Stimulated activated CD8-positive, alpha-beta memory T cell treated with anti-CD3 and anti-CD28 coated beads, Interleukin-7, amount 100 ng/mL, for 4 hours (primary cell): ENCODE data around the gene EEFSEC.

Experiments
- DNase-seq, 2 donors: peaks; one replicate each; pipeline ENCODE4 v3.0.0-alpha.2; 2020; ENCODE audit warnings: low read depth in 2 of 2

The EEFSEC gene

DNA sequence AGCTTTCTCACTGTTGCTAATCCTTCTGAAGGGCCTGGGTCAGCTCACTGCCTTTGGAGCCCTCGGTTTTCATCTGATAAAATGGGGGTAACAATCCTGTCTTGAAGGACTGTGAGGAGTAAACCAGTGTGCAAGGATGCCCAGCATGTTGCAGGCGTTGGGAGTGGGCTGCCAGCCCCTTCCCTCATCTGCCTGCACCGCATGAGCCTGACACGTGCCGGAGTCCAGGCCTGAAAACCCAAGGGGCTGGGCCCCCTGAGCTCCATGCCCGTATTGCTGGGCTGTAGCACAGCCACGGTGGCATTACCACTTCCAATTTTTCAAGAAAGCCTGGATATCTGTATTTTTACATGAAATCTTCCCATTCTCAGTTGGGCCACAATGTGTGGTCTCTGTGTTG is 215.3 kb downstream of the EEFSEC start:
- DNase-seq = no peak

DNA sequence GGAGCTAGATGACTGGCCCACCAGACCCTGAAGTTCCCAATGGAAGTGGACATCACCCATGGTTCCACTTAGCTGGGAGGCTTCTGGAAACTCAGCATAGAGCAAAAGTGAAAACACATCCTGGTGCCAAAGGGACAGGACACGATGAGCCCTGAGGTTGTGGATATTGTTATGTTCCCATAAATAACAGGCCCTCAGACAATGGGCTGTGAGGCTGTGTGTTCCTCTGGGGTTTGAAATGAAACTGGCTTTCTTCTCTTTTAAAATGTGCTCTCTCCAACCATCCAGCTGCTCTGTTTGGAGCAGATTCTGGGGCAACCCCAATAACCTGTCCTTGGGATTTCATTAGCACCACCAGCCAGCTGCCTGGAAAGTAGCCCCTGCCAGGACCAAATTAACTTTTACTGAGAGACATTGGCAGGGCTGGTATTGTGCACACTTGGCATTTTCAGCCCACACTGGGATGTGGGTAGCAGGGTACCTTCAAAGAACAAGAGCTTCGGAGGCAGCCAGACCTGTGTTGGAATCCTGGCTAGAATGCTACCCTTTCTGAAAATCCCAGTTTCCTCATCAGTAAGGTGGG is 215.9 kb downstream of the EEFSEC start:
- no peak for DNase-seq

DNA sequence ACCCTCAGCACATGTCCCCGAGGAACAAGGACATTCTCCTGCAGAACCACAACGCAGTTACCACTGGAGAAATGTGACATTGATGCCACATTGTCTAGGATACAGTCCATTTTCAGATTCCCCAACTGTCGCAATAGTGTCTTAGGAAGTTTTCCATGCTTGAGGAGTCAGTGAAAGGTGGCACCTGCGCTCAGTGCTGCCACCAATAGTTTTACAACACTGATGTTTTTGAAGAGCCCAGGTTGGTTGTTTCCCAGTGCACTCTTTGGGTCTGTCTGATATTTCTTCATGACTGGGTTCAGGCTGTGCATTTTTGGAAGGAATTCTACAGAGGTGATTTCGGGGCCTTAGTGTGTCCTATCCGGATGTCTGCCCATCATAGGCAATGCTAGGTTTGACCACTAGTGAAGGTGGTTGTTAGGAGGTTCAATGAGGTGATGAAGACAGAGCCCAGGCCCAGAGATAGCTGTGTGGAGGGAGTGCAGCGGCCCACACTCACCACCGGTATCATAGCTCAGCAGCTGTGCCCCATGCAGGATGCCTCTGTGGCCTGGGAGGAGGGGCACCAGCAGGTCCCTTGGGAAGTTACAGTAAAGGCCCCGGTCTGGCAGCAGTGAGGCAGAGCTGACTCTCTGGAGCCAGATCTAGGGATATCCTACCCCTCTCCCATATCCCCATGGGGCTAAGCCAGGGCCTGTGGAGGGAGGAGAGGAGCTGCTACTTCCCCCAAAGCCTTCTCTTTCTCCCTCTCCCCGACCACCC is 216.8 kb downstream of the EEFSEC start:
- DNase-seq = no peak

DNA sequence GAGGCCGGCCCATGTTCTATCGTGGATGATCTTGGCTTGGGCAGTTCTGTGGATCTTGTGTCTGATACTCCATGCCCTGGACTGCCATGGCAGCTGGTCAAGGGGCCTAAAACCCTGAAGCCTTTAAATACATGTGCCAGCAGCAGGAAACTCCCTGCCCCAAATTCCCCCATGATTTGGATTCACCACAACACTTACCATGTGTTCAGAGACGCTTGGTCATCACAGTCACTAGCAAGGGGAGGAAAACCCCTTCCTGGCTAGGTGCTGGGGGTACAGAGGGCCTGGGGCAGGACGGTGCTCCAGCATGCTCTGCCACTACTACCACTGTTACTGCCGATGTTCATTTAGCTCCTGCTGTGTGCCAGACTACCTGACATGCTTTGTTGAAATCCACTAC is 219.0 kb downstream of the EEFSEC start:
- no peak for DNase-seq

DNA sequence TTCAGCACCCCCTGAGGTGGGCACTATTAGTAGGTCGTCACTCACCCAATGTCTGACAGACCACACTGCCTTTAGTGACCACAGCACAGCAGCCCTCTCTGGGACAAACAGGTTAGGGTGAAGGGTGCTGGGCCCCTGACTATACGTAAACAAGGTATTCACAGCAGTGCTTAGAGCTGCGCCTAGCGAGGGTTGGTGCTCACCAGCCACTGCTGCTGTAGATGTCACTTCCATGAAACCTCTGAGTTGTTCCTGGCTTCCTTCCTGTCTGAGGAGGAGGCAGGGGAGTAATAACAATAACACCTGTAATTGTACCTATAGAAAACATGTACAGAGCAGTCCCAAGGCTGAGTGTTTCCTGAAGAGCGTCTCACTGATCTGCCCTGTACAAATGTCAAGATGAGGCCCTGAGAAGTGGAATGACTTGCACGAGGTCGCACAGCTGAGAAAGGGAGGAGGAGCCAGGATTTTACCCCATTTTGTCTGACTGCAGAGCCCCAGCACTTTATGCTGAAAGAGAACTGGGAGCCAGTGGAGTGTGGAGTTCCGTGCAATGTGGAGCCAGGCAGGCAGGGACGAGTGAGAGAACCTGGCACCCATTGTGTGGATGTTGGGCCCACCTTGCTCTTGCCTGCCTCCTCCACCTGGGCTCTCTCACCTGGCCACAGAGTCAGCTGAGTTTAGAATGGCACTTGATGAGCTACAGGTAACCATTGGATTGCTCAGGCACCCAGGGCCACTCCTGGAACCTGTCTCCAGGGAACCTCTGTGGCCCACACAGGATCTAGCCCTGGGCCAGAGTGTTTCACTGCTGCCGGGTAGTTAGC is 219.6 kb downstream of the EEFSEC start:
- no peak for DNase-seq

DNA sequence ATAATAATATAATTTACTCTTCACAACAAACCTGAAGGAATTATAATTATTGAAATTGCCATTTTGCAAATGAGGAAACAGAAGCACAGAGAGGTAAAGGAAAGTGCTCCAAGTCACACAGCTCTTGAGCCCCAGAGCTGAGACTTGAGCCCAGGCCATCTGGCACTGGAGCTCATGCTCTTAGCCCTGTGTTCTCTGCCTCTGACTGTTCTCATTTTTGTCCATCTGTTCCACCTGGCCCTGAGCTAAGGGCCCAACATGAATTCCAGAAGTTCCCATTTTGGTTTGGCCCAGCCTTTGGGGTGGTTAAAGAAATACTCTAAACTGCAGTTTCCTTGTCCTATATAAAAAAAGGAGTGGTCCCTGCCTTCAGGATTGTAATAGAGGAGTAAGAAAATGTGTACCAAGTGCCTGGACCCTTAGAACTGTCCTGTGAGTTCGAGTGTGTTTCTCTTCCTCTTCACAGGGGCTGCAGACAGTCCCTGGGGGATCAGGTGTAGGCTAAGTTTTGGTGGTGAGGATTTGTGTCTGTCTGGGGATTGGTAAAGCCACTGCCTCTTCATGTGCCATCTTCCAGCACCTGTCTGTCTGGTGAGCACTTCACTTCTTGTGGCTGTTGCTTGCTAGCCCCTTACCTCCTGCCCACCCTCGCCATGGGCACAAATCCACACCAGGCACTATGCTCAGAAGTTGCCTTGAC is 221.6 kb downstream of the EEFSEC start:
- no peak for DNase-seq

DNA sequence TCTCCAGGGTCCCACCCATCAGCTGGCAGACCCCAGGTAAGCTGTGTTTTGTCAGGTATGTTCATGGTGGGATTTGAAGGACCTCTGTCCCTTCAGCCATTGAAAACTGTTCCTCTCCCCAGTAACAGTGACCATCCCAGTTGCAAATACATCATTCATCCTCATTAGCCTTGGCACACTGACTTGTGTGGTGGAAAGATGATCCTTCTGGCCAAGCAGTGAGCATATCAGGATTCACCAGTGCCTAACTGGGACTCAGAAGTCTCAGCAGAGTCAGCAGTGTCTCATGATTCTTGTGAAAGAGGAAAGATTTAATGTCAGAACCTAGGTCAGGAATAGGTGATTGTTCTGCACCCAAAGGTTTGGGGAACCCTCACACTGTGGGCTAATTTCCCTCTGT is 223.2 kb downstream of the EEFSEC start:
- no peak for DNase-seq

DNA sequence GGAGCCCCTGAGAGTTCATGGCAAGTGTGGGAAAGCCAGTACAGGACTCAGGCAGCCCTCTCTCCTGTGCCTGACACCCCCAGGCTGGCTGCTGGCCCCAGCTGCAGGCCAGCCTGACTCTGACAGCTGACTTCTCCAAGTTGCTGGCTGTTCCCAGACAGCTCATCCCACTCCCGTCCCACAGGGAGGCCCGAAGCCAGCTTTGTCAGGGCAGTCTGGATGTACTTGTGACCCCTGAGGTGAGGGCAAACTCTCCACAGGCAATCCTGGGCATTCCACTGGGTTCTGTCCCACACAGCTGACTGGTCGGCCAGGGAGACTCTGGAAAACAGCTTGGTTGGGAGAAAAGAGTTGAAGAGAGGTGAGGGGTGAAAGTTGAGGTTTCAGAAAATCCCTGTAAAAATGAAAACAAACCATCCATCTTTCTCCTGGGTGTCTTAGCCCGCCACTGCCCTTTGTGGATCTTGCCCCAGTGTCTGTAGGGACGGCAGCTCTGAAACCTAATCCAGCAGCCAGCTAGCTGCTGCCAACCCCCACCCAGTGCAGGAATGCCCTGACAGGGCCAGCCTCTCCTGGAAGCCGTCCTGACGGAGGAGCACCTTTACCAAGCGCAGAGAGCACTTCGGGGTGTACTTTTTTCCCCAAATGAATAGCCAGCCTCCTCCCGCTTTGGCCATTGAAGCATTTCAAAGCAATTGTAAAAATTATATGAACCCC is 225.5 kb downstream of the EEFSEC start:
- no peak for DNase-seq

DNA sequence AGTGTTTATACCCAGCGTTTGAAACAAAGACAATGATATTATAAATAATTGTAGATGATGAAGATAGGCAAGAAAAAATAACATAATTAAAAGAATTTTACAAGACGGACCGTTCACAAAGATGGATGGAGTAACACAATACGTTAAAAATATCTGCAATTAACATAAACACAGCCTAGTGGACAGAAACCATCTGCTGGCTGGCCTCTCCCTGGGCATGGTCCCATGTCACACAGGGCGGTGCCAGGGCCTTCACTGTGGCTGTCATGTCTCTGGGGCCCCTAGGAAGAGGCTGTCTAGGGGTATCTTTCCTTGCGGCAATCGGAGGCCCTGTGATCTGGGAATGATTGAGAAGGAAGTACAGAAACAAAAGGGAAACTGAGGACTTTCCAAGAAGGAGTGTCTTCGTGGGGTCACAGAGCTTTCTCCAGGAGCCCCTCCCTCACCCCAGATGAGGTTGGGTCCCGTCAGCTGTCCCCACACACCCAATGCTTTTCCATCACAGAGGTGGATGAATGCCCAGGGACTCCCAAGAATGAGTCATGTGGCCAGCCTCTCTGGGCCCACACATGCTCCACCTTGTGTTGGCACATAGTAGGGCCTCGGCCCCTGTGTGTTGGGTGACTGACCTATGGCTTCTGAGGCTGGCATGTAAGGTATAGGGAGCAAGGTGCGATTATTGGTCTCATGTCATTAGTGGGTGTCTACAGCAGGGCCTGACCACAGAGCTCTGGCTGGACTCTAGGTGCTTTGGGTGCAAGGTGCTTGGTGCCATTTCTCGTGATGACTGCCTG is 226.3 kb downstream of the EEFSEC start:
- DNase-seq = no peak

DNA sequence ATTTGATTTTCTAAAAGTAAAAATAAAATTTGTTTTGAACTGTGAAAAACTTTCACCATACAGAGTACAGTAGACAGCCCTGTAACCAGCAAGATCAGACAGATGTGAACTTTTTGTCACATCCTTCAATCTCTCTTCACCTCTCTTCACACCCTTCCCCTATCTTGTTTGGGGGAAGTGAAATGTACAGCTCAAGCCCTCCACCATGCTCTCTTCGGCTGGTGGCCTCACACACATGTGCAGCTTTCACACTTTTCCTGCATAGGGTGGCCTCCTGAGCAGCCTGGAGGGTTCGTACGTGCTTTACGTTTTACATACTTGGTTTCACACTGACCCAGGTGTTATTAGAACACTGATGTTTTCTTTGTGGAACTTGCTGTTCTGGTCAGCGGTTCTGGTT is 227.0 kb downstream of the EEFSEC start:
- no peak for DNase-seq

DNA sequence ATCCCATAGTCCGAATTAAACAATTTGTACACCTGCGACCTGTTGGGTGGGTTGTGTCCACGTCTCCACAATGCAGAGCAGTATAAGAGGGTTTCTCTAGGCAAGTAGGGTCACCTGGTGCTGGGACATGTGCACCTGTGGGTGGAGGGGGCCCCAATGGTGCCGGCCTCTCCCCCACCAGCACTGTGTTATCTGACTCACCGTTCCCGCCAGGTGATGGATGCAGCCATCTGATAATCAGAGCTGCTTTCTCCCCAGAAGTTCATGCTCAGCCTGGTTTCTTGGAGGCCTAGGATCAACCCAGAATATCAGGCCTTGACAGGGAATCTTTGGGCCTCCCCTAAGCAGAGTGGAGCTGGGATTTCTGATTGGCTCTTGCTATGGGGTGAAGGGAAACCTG is 227.4 kb downstream of the EEFSEC start:
- DNase-seq = no peak

DNA sequence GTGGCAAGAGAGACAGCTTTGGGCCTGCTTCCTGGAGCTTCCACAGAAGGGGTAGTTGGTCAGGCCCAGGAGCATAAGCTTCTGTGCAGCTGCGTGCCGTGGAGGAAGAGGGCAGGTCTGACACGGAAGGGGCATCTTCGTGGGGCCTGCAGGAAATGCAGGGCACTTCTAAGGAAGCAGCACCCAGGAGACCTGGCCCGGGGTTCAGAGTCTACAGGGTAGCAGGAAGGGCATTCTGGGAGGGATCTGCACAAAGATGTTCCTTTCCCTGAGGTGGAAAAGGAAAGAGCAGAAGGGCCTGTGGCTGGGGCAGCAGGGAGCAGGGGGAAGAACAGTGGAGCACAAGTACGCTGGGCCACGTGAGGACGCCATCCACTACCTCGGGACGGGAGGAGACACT is 228.3 kb downstream of the EEFSEC start:
- no peak for DNase-seq

DNA sequence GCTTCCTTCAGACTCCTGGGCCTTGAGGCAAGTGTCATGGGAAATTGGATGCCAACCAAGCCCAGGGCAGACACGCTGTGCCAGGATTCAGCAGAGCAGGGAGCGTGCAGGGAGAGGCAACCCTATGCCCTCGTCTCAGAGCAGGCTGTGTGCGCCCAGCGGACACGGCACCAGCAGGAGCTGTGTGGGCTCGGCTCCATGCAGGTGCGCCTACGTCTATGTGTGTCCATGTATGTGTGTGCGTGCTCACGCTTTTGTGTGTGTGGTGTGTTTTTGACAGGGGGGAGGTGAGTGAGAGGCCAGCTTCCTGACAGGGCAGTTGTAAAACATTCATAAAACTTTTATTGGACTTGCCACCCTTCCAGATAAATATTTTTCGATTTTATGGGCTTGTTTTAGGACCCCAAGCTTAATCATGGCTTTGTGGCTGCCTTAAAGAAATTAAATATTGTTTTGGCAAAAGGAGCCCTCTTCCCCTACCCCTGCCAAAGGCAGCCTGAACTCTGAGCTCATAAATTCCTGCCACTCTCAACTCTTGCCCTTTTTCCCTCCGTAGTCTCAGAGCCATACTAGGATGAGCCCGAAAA is 229.0 kb downstream of the EEFSEC start:
- DNase-seq = no peak

DNA sequence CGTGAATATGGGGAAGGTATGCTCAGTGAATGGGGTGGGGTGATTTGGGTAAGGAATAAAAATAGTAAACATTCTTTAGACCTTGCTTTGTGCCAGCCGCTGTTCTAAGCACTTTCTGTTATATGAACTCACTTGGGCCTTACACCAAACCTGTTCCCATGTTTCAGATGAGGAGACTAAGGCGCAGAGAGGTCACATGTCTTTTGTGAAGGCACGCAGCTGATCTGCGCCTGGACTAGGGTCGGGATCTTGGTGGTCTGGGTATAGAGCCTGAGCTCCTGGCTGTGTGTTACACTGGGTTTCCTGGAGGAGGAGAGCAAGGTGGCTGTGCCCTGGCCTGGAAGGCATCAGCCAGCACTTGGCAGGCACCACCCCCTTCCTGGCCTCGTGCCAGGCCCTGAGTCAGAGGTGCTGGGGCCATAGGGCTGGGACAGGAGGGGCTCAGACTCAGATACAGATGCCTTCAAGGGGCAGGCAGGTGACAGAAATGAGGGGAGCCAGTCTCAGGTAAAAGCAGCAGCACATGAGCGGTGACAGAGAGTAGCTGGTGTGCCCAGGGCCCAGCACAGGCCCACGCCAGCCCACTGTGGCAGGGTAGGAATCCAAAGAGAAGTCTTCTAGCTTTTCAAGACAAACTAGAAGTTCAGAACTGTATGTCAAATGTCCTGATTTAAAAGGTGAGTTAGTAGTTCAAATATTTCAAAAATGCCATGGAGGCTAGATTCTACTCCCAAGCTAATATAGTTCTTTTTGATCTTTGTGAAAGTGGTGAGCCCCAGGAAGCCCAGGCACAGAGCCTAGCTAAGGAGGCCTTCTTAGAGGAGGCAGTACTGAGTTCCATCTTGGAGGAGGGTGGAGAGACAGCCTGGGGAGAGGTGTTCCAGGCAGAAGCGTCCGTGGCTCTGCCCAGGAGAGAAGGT is 230.3 kb downstream of the EEFSEC start:
- DNase-seq = peak in 1 of 2 donors; percentile 63

DNA sequence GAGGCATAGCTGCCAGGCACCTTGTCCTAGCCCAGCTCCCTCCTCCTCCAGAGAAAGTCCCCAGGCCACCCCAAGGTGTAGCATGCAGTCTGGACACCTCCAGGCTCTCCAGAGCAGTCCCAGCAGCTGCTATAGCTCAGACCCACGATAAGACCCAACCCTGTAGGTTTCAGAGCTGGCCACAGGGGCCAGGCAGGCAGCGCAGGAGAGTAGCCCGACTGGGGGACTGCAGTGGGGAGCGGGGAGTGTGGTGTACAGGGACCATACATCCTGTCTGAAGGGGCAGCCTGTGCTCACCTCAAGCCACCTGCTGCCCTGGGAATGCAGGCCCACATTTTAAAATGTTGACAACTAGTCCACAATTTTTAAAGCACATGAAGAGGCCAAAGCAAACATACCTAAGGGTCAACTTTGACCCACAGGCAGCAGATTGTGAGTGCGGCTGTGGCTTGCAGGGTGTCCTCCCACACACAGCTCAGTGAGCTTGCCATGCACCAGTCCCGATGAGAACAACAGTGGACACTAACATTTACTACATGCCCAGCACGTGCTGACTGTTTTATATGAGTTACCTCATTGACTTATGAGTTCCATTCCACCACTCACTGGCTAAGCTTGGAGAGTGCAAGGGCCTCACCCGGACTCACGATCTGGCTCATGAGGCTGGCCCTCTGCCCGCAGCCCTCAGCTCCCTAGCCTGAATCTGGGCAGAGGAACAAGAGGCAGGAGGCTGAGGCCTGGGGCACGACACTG is 232.0 kb downstream of the EEFSEC start:
- DNase-seq = no peak

DNA sequence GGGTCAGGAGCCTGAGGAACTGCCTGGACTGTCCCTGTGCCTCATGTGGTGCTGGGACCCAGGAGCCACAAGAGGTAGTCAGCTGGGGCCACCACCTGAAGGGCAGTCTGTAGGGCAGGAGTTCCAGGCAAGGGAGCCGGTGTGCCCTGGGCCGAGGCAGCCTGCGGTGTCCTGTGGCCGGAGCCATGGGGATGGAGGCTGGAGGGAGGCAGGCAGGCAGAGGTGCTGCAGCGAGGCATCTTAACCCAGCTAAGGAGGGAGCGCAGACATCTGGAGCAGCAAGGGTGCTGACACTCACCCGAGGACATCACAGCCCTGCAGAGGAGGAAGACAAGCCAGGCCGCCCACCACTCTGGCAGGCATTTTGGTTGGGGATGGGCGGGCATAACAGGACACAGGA is 235.7 kb downstream of the EEFSEC start:
- DNase-seq = no peak

DNA sequence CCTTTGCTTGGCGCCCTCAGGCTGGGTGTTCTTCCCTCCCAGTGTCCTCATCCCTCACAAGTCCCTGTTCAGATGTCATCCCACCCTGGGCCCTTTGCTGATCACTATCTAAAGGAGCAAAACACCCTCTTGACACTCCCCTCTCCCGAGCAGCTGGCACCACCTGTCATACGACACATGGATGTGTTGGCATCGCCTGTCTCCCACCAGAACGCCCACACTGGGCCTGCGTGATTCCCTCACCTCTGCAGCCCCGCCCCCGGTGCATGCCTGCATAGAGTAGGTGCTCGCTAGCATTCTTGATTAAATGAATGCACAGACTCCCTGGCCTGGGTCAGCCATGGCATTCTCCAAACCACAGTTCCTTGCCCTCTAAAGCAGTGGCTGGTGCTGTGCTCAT is 237.6 kb downstream of the EEFSEC start:
- DNase-seq = no peak

DNA sequence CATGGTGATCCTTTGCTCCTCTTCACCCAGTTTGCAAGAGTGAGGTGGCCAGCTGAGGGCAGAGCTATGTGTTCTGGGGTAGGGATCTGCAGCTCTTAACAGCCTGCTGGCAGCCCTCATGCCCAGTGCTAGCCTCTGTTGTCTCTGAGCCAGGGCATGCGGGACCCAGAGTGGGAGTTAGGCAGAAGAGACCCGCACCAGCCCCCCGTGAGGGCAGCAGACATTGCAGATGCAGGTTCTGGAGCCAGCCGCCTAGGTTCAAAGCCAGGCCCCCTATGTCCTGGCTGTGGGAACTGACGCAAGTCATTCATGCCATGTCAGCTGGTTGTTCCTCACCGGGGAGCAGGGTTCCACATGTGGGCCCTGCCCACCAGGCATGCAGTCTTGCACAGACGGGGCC is 238.7 kb downstream of the EEFSEC start:
- DNase-seq = no peak
